ENCODE results near the gene EIF1AX.
"Not testable (repeated sequence)": the region's sequence is repeated elsewhere in the genome, so short reads cannot be mapped to it uniquely, and the experiment has no call there.

EIF1AX gene

GRCh38 chrX:20140420-20140819, 1.2 kb downstream of the EIF1AX start:
- no peaks in the 10 kb centered on the region for H3K27me3 Mint-ChIP-seq
- peaks cover 10% of the 10 kb centered on the region for H3K36me3 Mint-ChIP-seq
- peaks cover 3% of the 10 kb centered on the region for H3K9me3 Mint-ChIP-seq
- no peak for ATAC-seq
- H3K27ac Mint-ChIP-seq, result no peak overlapping the region
- peak overlapping the region; percentile 88 for H3K4me3 Mint-ChIP-seq
- H3K4me1 Mint-ChIP-seq, result peaks cover 16% of the 10 kb centered on the region

- Mint-ChIP-seq H3K27me3 (no peaks in the 10 kb centered on the region), H3K9me3 (peaks cover 2% of the 10 kb centered on the region), H3K36me3 (peaks cover 11% of the 10 kb centered on the region), H3K4me3 (peak overlapping the region; percentile 88), H3K27ac (no peak overlapping the region), H3K4me1 (peaks cover 16% of the 10 kb centered on the region)
- ATAC-seq, result no peak
Observed at GRCh38 chrX:20139966-20140365, 1.7 kb downstream of the EIF1AX start.

- Mint-ChIP-seq H3K36me3 (peaks cover 11% of the 10 kb centered on the region), H3K27ac (peak overlapping the region; percentile 27), H3K4me3 (no peak overlapping the region), H3K9me3 (no peaks in the 10 kb centered on the region), H3K4me1 (peaks cover 16% of the 10 kb centered on the region), H3K27me3 (no peaks in the 10 kb centered on the region)
- no peak for ATAC-seq
Observed at GRCh38 chrX:20135944-20136343, 5.7 kb downstream of the EIF1AX start.

GRCh38 chrX:20132666-20133065, 9.0 kb downstream of the EIF1AX start:
- no peak for ATAC-seq
- Mint-ChIP-seq H3K9me3 (no peaks in the 10 kb centered on the region), H3K4me3 (no peak overlapping the region), H3K27me3 (no peaks in the 10 kb centered on the region), H3K27ac (no peak overlapping the region), H3K36me3 (peaks cover 11% of the 10 kb centered on the region), H3K4me1 (peaks cover 8% of the 10 kb centered on the region)

- no peak overlapping the region for H3K27ac Mint-ChIP-seq
- ATAC-seq, result no peak
- H3K4me1 Mint-ChIP-seq, result no peaks in the 10 kb centered on the region
- no peak overlapping the region for H3K4me3 Mint-ChIP-seq
- no peaks in the 10 kb centered on the region for H3K9me3 Mint-ChIP-seq
- peaks cover under 1% of the 10 kb centered on the region for H3K36me3 Mint-ChIP-seq
- H3K27me3 Mint-ChIP-seq, result no peaks in the 10 kb centered on the region
Observed at GRCh38 chrX:20130357-20130756, 11.3 kb downstream of the EIF1AX start.

- no peak overlapping the region for H3K4me3 Mint-ChIP-seq
- H3K27ac Mint-ChIP-seq, result no peak overlapping the region
- ATAC-seq, result no peak
- no peaks in the 10 kb centered on the region for H3K9me3 Mint-ChIP-seq
- no peaks in the 10 kb centered on the region for H3K36me3 Mint-ChIP-seq
- H3K4me1 Mint-ChIP-seq, result no peaks in the 10 kb centered on the region
- no peaks in the 10 kb centered on the region for H3K27me3 Mint-ChIP-seq
Observed at GRCh38 chrX:20129547-20129946, 12.1 kb downstream of the EIF1AX start.

- H3K27me3 Mint-ChIP-seq, result no peaks in the 10 kb centered on the region
- no peaks in the 10 kb centered on the region for H3K4me1 Mint-ChIP-seq
- H3K27ac Mint-ChIP-seq, result no peak overlapping the region
- no peaks in the 10 kb centered on the region for H3K9me3 Mint-ChIP-seq
- ATAC-seq, result no peak
- no peaks in the 10 kb centered on the region for H3K36me3 Mint-ChIP-seq
- H3K4me3 Mint-ChIP-seq, result no peak overlapping the region
Observed at GRCh38 chrX:20128670-20129069, 13.0 kb downstream of the EIF1AX start.

- ATAC-seq, H3K36me3 Mint-ChIP-seq, H3K27me3 Mint-ChIP-seq: not testable (repeated sequence)
Observed at GRCh38 chrX:20127440-20127839, 14.2 kb downstream of the EIF1AX start.

GRCh38 chrX:20126833-20127232, 14.8 kb downstream of the EIF1AX start:
- H3K36me3 Mint-ChIP-seq, H3K4me1 Mint-ChIP-seq, H3K4me3 Mint-ChIP-seq, H3K27ac Mint-ChIP-seq, ATAC-seq, H3K27me3 Mint-ChIP-seq, H3K9me3 Mint-ChIP-seq: not testable (repeated sequence)

More at GRCh38 chrX:20127440-20127839, 14.2 kb downstream of the EIF1AX start:
- not testable (repeated sequence) for H3K4me1 Mint-ChIP-seq, H3K4me3 Mint-ChIP-seq, H3K9me3 Mint-ChIP-seq, H3K27ac Mint-ChIP-seq

GRCh38 chrX:20124964-20125363, 16.7 kb downstream of the EIF1AX start:
- no peak for ATAC-seq
- no peaks in the 10 kb centered on the region for H3K36me3 Mint-ChIP-seq
- no peaks in the 10 kb centered on the region for H3K27me3 Mint-ChIP-seq
- H3K9me3 Mint-ChIP-seq, result no peaks in the 10 kb centered on the region
- H3K27ac Mint-ChIP-seq, result no peak overlapping the region
- no peaks in the 10 kb centered on the region for H3K4me1 Mint-ChIP-seq
- H3K4me3 Mint-ChIP-seq, result no peak overlapping the region

- Mint-ChIP-seq H3K4me3 (no peak overlapping the region), H3K4me1 (no peaks in the 10 kb centered on the region), H3K36me3 (no peaks in the 10 kb centered on the region), H3K9me3 (no peaks in the 10 kb centered on the region), H3K27ac (no peak overlapping the region), H3K27me3 (peaks cover 26% of the 10 kb centered on the region)
- ATAC-seq, result no peak
Observed at GRCh38 chrX:20118065-20118824, 23.4 kb downstream of the EIF1AX start.

GRCh38 chrX:20116577-20117240, 24.9 kb downstream of the EIF1AX start, which contains the start of gene MAP7D2:
TSS of gene MAP7D2 (minus strand) at chrX:20116907. CDS start at chrX:20116879, 28 bp downstream.
- H3K36me3 Mint-ChIP-seq, result no peaks in the 10 kb centered on the region
- ATAC-seq, result no peak
- no peaks in the 10 kb centered on the region for H3K4me1 Mint-ChIP-seq
- no peak within 1 kb of the TSS for H3K4me3 Mint-ChIP-seq
- no peak within 1 kb of the TSS for H3K27ac Mint-ChIP-seq
- no peaks in the 10 kb centered on the region for H3K9me3 Mint-ChIP-seq
- H3K27me3 Mint-ChIP-seq, result peaks cover 26% of the 10 kb centered on the region

- H3K27me3 Mint-ChIP-seq, result peaks cover 26% of the 10 kb centered on the region
- no peaks in the 10 kb centered on the region for H3K36me3 Mint-ChIP-seq
- H3K4me1 Mint-ChIP-seq, result no peaks in the 10 kb centered on the region
- no peak overlapping the region for H3K4me3 Mint-ChIP-seq
- ATAC-seq, result no peak
- H3K9me3 Mint-ChIP-seq, result no peaks in the 10 kb centered on the region
- H3K27ac Mint-ChIP-seq, result no peak overlapping the region
Observed at GRCh38 chrX:20116087-20116576, 25.5 kb downstream of the EIF1AX start.

GRCh38 chrX:20112022-20112774, 29.4 kb downstream of the EIF1AX start:
- ATAC-seq, result no peak
- no peaks in the 10 kb centered on the region for H3K36me3 Mint-ChIP-seq
- peaks cover 26% of the 10 kb centered on the region for H3K27me3 Mint-ChIP-seq
- H3K9me3 Mint-ChIP-seq, result no peaks in the 10 kb centered on the region
- H3K4me1 Mint-ChIP-seq, result no peaks in the 10 kb centered on the region
- H3K27ac Mint-ChIP-seq, result no peak overlapping the region
- no peak overlapping the region for H3K4me3 Mint-ChIP-seq

- Mint-ChIP-seq H3K4me3 (no peak overlapping the region), H3K4me1 (no peaks in the 10 kb centered on the region), H3K27ac (no peak overlapping the region), H3K36me3 (no peaks in the 10 kb centered on the region), H3K9me3 (no peaks in the 10 kb centered on the region), H3K27me3 (peaks cover 26% of the 10 kb centered on the region)
- ATAC-seq, result no peak
Observed at GRCh38 chrX:20111271-20111670, 30.4 kb downstream of the EIF1AX start.

All from stimulated activated memory B cell treated with anti-CD40 and anti-IgM and Interleukin-4, amounts not matched to agents 10 μg/mL and 1 μg/mL and 100 μg/mL, for 72 hours (primary cell).